A549 (cell line): ENCODE results near the gene ZNF335. TPM values are rescaled to one million over a fixed set of nuclear protein-coding genes. Genes with fewer than 3 reads are reported as not detected.

Experiments
- ATAC-seq, 2 experiments: fragments of 200-7000 bp in 1 of 2; fragments of >200 bp in 1 of 2; cut with Nextera tagmentation in 1 of 2; cut with Tn5 transposase in 1 of 2; 3 replicates each; pipeline versions ENCODE4 v1.8.0 to v1.9.1; 2018 to 2020; ENCODE audit warnings: mild to moderate bottlenecking in 1 of 2, moderate library complexity in 1 of 2
- CTCF ChIA-PET: fragments of 300-600 bp; sonication (Branson Sonifier 250); formaldehyde crosslinking; extraction: SDS; loops from one replicate; lab custom pipeline; 2021; ENCODE audit warnings: antibody characterized with exemption, inconsistent platforms; lab: Yijun Ruan, JAX
- POLR2A ChIA-PET: fragments of 350-600 bp; formaldehyde crosslinking; extraction: SDS; loops from one replicate; lab custom pipeline; 2021; ENCODE audit warnings: antibody characterized with exemption, inconsistent platforms; lab: Yijun Ruan, JAX
- DNase-seq, 2 experiments: peaks; one replicate each; pipeline versions ENCODE4 v3.0.0 to v3.0.0-alpha.2; 2011 to 2016; ENCODE audit warnings: low read depth in 1 of 2, low spot score in 1 of 2
- FAIRE-seq: peaks from 2 replicates; lab custom pipeline; 2011; peaks lifted over from hg19 to GRCh38; lab: Jason Lieb, UNC
- H3K27ac ChIP-seq, 2 experiments: fragments of >200 bp; sonication (Bioruptor Twin); formaldehyde crosslinking; 3 replicates each; pipeline ENCODE4 v1.5.1; 2016 to 2017
- H3K4me1 ChIP-seq: fragments of >200 bp; sonication (Bioruptor Twin); formaldehyde crosslinking; 3 replicates; pipeline ENCODE4 v1.6.1; 2016
- H3K4me2 ChIP-seq: fragments of >200 bp; sonication (Bioruptor Twin); formaldehyde crosslinking; 3 replicates; pipeline ENCODE4 v1.6.1; 2016
- H3K4me3 ChIP-seq: fragments of >200 bp; sonication (Bioruptor Twin); formaldehyde crosslinking; 3 replicates; pipeline ENCODE4 v1.5.1; 2016
- H3K9me3 ChIP-seq: fragments of >200 bp; sonication (Bioruptor Twin); formaldehyde crosslinking; 3 replicates; pipeline ENCODE4 v1.6.1; 2016
- ATOH8 ChIP-seq: fragments of 250-450 bp; sonication (Bioruptor Pico); IDR thresholded peaks from 2 replicates; pipeline ENCODE4 v1.5.0; 2020; ENCODE audit warnings: low read depth, mild to moderate bottlenecking, moderate library complexity
- BCL3 ChIP-seq: fragments of >200 bp; sonication (Bioruptor Twin); formaldehyde crosslinking; IDR thresholded peaks from 3 replicates; pipeline ENCODE4 v1.6.1; 2016
- BHLHE40 ChIP-seq: IDR thresholded peaks from 2 replicates; pipeline ENCODE4 v1.6.1; 2012; ENCODE audit warnings: low read depth, low read length, inconsistent platforms
- CBX2 ChIP-seq: fragments of 200-600 bp; sonication (generic); IDR thresholded peaks from 2 replicates; pipeline ENCODE4 v1.6.1; 2016; ENCODE audit warnings: low read depth, mild to moderate bottlenecking, borderline replicate concordance
- E2F6 ChIP-seq: IDR thresholded peaks from 2 replicates; pipeline ENCODE4 v1.6.1; 2012; ENCODE audit warnings: low read depth, borderline replicate concordance
- EHF ChIP-seq: fragments of 250-450 bp; sonication (Bioruptor Pico); IDR thresholded peaks from 2 replicates; pipeline ENCODE4 v1.5.0; 2020; ENCODE audit warnings: mild to moderate bottlenecking
- ELK1 ChIP-seq: fragments of 150-350 bp; IDR thresholded peaks from 2 replicates; pipeline ENCODE4 v1.6.1; 2014; ENCODE audit warnings: low read depth, mild to moderate bottlenecking, low read length
- FOSB ChIP-seq: fragments of 250-450 bp; sonication (Bioruptor Pico); IDR thresholded peaks from 2 replicates; pipeline ENCODE4 v1.5.0; 2020; ENCODE audit warnings: mild to moderate bottlenecking, moderate library complexity
- FOSL2 ChIP-seq, 2 experiments: fragments of 450-650 bp in 1 of 2; fragments of >200 bp in 1 of 2; sonication (Bioruptor Twin) in 1 of 2; formaldehyde crosslinking; IDR thresholded peaks; 2 replicates each; pipeline versions ENCODE4 v1.5.0 to v1.6.1; 2016 to 2020; ENCODE audit warnings: mild to moderate bottlenecking in 1 of 2, moderate library complexity in 1 of 2
- FOXS1 ChIP-seq: fragments of 250-450 bp; sonication (Bioruptor Pico); IDR thresholded peaks from 2 replicates; pipeline ENCODE4 v1.5.0; 2020; ENCODE audit warnings: mild to moderate bottlenecking, moderate library complexity
- GATA3 ChIP-seq: IDR thresholded peaks from 2 replicates; pipeline ENCODE4 v1.6.1; 2012; ENCODE audit warnings: borderline replicate concordance
- HEYL ChIP-seq: fragments of 250-450 bp; sonication (Bioruptor Pico); IDR thresholded peaks from 2 replicates; pipeline ENCODE4 v1.8.0; 2021; ENCODE audit warnings: mild to moderate bottlenecking, moderate library complexity
- JUNB ChIP-seq: fragments of >200 bp; sonication (Bioruptor Twin); formaldehyde crosslinking; IDR thresholded peaks from 2 replicates; pipeline ENCODE4 v1.6.1; 2016
- MAFK ChIP-seq: fragments of 450-650 bp; IDR thresholded peaks from 2 replicates; pipeline ENCODE4 v1.6.1; 2014; ENCODE audit not compliant: partially characterized antibody
- NR3C1 ChIP-seq: fragments of >200 bp; sonication (Bioruptor Twin); formaldehyde crosslinking; IDR thresholded peaks from 3 replicates; pipeline ENCODE4 v1.6.1; 2017
- PBX3 ChIP-seq: IDR thresholded peaks from 2 replicates; pipeline ENCODE4 v1.6.1; 2012
- POLR2A ChIP-seq: IDR thresholded peaks from 2 replicates; pipeline ENCODE4 v1.6.1; 2012; ENCODE audit warnings: mild to moderate bottlenecking, low read length
- RCOR1 ChIP-seq: fragments of 150-350 bp; IDR thresholded peaks from 2 replicates; pipeline ENCODE4 v1.6.1; 2014; ENCODE audit warnings: antibody characterized with exemption, low read length, low read depth
- REST ChIP-seq: fragments of 200-600 bp; sonication (generic); IDR thresholded peaks from 2 replicates; pipeline ENCODE4 v1.6.1; 2016; ENCODE audit warnings: antibody characterized with exemption, mild to moderate bottlenecking, moderate library complexity
- RNF2 ChIP-seq: fragments of 200-600 bp; sonication (generic); IDR thresholded peaks from 2 replicates; pipeline ENCODE4 v1.6.1; 2016; ENCODE audit warnings: low read depth, mild to moderate bottlenecking, antibody characterized with exemption, moderate library complexity, borderline replicate concordance
- SREBF2 ChIP-seq: fragments of 450-650 bp; IDR thresholded peaks from 2 replicates; pipeline ENCODE4 v1.6.1; 2014; ENCODE audit warnings: mild to moderate bottlenecking, moderate library complexity
- ZFP36 ChIP-seq: fragments of 450-650 bp; IDR thresholded peaks from 2 replicates; pipeline ENCODE4 v1.6.1; 2014; ENCODE audit warnings: borderline replicate concordance; ENCODE audit not compliant: partially characterized antibody
- WGBS: methylation state at CpG from one replicate; pipeline ENCODE4 v1.1.6; 2017; ENCODE audit errors: missing lambda C conversion rate; 5-methylcytosine and 5-hydroxymethylcytosine counted together
- polyA plus RNA-seq, 4 experiments: library from polyadenylated mRNA; depleted of rRNA in 3 of 4; stranded (reverse); fragments of >200 nt; fragmentation: RNase III in 1 of 4; extraction: RNeasy Plus Mini Kit Qiagen cat#74134 plus additional on column Dnase treatment in 1 of 4; gene quantifications; 2 replicates in 3 of 4; 3 replicates in 1 of 4; pipeline ENCODE4 v1.2.3, GENCODE V29; 2011 to 2017

The ZNF335 gene
- polyA plus RNA-seq, 2 of the 4 experiments (the other 2 are of a cell fraction) = 7.3 to 9.3 TPM

GRCh38 chr20:45974896-45975565 is 3.0 kb upstream of the ZNF335 start:
- no peak overlapping the region for H3K4me2 ChIP-seq
- FAIRE-seq (no peak), DNase-seq (no peak), ATAC-seq (no peak)
- no peak overlapping the region for H3K27ac ChIP-seq
- TF ChIP-seq MAFK = no peak
- no peaks in the 10 kb centered on the region for H3K9me3 ChIP-seq
- POLR2A ChIA-PET = interaction anchor here (0.7 kb wide), 1 partner anchor 141 kb away, joined by 3 read pairs; the partner anchor contains the start of gene SNX21
- 76% methylated on average over 7 of the region's 7 CpGs for WGBS
- CTCF ChIA-PET = interaction anchor here (1.0 to 9.6 kb wide), 3 partner anchors 13 to 166 kb away, joined by 4 to 94 read pairs (median 86); no protein-coding TSS in a partner anchor
- peaks cover 17% of the 10 kb centered on the region for H3K4me1 ChIP-seq
- no peak overlapping the region for H3K4me3 ChIP-seq

- ChIA-PET CTCF (interaction anchor here (0.9 to 16.6 kb wide), 7 partner anchors 11 to 139 kb away, joined by 3 to 358 read pairs (median 6); partner anchors contain the start of gene SNX21), POLR2A (interaction anchor here (0.8 to 4.8 kb wide), 7 partner anchors 9 to 38 kb away, joined by 3 to 29 read pairs (median 3); partner anchors contain the start of gene PCIF1)
- peak; percentile 77 to 84 for ATAC-seq
- no peak for DNase-seq
- FAIRE-seq = no peak
- Histone ChIP-seq H3K4me2 (peak overlapping the region; percentile 84), H3K27ac (peak overlapping the region; percentile 98 to 99), H3K4me1 (peaks cover 21% of the 10 kb centered on the region), H3K4me3 (peak overlapping the region; percentile 95), H3K9me3 (no peaks in the 10 kb centered on the region)
- 40% methylated on average over 29 of the region's 29 CpGs for WGBS
- TF ChIP-seq POLR2A = peak; percentile 35
- no peak for TF ChIP-seq EHF
- no peak for TF ChIP-seq FOSB (CRISPR knock-in tag)
- TF ChIP-seq RCOR1 = no peak
- no peak for TF ChIP-seq ELK1
- TF ChIP-seq SREBF2 = no peak
- no peak for TF ChIP-seq RNF2
- TF ChIP-seq E2F6 = 0 out of 2 replicates have a peak, but pooled peaks have one; percentile 50
- no peak for TF ChIP-seq NR3C1
- no peak for TF ChIP-seq ATOH8 (CRISPR knock-in tag)
- no peak for TF ChIP-seq FOSL2 (IDR thresholded peaks at IDR 0.05)
- peak; percentile 9; the same call in 1 of the 2 replicates for TF ChIP-seq FOSL2 (CRISPR knock-in tag; IDR thresholded peaks at IDR 0.05)
- no peak for TF ChIP-seq HEYL (CRISPR knock-in tag)
- no peak for TF ChIP-seq BHLHE40
- TF ChIP-seq PBX3 = no peak
- no peak for TF ChIP-seq JUNB
- no peak for TF ChIP-seq ZFP36
- peak; percentile 38; the same call in 1 of the 3 replicates for TF ChIP-seq BCL3
- no peak for TF ChIP-seq FOXS1 (CRISPR knock-in tag)
- peak; percentile 93 for TF ChIP-seq MAFK
- TF ChIP-seq GATA3 = no peak
- peak; percentile 8; the same call in 1 of the 2 replicates for TF ChIP-seq REST
- TF ChIP-seq CBX2 = no peak
Measured at GRCh38 chr20:45972500-45973183, 639 bp upstream of the ZNF335 start.
